ENCODE measurements around the gene SF3A2.
A peak's percentile ranks its signal among the peaks of the same experiment; 100 is the strongest.

GRCh38 chr19:2266183-2266993, 29.8 kb downstream of the SF3A2 start:
- TF ChIP-seq CTCF (IDR thresholded peaks at IDR 0.05; ENCODE audit: low read depth, low read length, missing input control) (no peak), REST (IDR thresholded peaks at IDR 0.05) (no peak), SP1 (IDR thresholded peaks at IDR 0.05) (no peak), RAD21 (IDR thresholded peaks at IDR 0.05) (no peak), YY1 (IDR thresholded peaks at IDR 0.05) (no peak), JUND (IDR thresholded peaks at IDR 0.05) (no peak), ZBTB33 (IDR thresholded peaks at IDR 0.05) (no peak), TAF1 (conservative IDR thresholded peaks at IDR 0.05) (no peak), MAX (IDR thresholded peaks at IDR 0.05) (peak; percentile 33), HNF4G (IDR thresholded peaks at IDR 0.05) (no peak), GABPA (IDR thresholded peaks at IDR 0.05 in 1 of 2, conservative IDR thresholded peaks at IDR 0.05 in 1 of 2) (no peak)
- TF ChIP-seq, protein P1, sequence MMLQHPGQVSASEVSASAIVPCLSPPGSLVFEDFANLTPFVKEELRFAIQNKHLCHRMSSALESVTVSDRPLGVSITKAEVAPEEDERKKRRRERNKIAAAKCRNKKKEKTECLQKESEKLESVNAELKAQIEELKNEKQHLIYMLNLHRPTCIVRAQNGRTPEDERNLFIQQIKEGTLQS (IDR thresholded peaks at IDR 0.05) = no peak
